Measurements from ENCODE around the gene TCP11. TPM values are rescaled to one million over a fixed set of nuclear protein-coding genes. Genes with fewer than 3 reads are reported as not detected.

Gene TCP11
- total and polyA plus RNA-seq, 5 experiments from 2014 or later = not detected

GRCh38 chr6:35167505-35167904 is 26.4 kb upstream of the TCP11 start:
- Mint-ChIP-seq H3K9me3 (peaks cover 0 to 11% (median 0%) of the 10 kb centered on the region in 9 donors), H3K4me1 (peaks cover 0 to 2% (median 0%) of the 10 kb centered on the region in 4 donors), H3K27me3 (peaks cover 7 to 26% (median 20%) of the 10 kb centered on the region in 5 donors), H3K4me3 (no peak overlapping the region), H3K27ac (no peak overlapping the region), H3K36me3 (no peaks in the 10 kb centered on the region)
- ATAC-seq (no peak), DNase-seq (no peak)
- POLR2A ChIA-PET = no interaction called here

- Mint-ChIP-seq H3K9me3 (peaks cover 0 to 11% (median 0%) of the 10 kb centered on the region in 9 donors), H3K4me1 (peaks cover 0 to 2% (median 0%) of the 10 kb centered on the region in 4 donors), H3K27ac (no peak overlapping the region), H3K36me3 (no peaks in the 10 kb centered on the region), H3K4me3 (no peak overlapping the region), H3K27me3 (peaks cover 8 to 30% (median 20%) of the 10 kb centered on the region in 5 donors)
- DNase-seq = no peak
- POLR2A ChIA-PET = no interaction called here
- no peak for ATAC-seq
Measured at GRCh38 chr6:35166520-35166919, 25.4 kb upstream of the TCP11 start.

- POLR2A ChIA-PET = no interaction called here
- Mint-ChIP-seq H3K9me3 (peaks cover 0 to 11% (median 0%) of the 10 kb centered on the region in 9 donors), H3K4me1 (peaks cover 0 to 2% (median 0%) of the 10 kb centered on the region in 4 donors), H3K27me3 (peaks cover 8 to 30% (median 19%) of the 10 kb centered on the region in 5 donors), H3K27ac (no peak overlapping the region), H3K36me3 (no peaks in the 10 kb centered on the region), H3K4me3 (no peak overlapping the region)
- no peak for DNase-seq
- no peak for ATAC-seq
Measured at GRCh38 chr6:35166116-35166515, 25.0 kb upstream of the TCP11 start.

- DNase-seq = no peak
- Mint-ChIP-seq H3K4me1 (peaks cover 0 to 2% (median 0%) of the 10 kb centered on the region in 4 donors), H3K27ac (no peak overlapping the region), H3K9me3 (peaks cover 0 to 11% (median 0%) of the 10 kb centered on the region in 9 donors), H3K4me3 (no peak overlapping the region), H3K36me3 (no peaks in the 10 kb centered on the region), H3K27me3 (peaks cover 6 to 30% (median 15%) of the 10 kb centered on the region in 5 donors)
- POLR2A ChIA-PET = no interaction called here
- ATAC-seq = no peak
Measured at GRCh38 chr6:35165630-35166071, 24.5 kb upstream of the TCP11 start.

GRCh38 chr6:35164868-35165267 is 23.7 kb upstream of the TCP11 start:
- ATAC-seq = no peak
- H3K9me3 Mint-ChIP-seq = peaks cover 0 to 9% (median 0%) of the 10 kb centered on the region in 9 donors
- no peak overlapping the region for H3K4me3 Mint-ChIP-seq
- no peak for DNase-seq
- peaks cover 4 to 34% (median 14%) of the 10 kb centered on the region in 5 donors for H3K27me3 Mint-ChIP-seq
- POLR2A ChIA-PET = no interaction called here
- no peaks in the 10 kb centered on the region for H3K36me3 Mint-ChIP-seq
- H3K4me1 Mint-ChIP-seq = peaks cover 0 to 2% (median 0%) of the 10 kb centered on the region in 4 donors
- no peak overlapping the region for H3K27ac Mint-ChIP-seq

GRCh38 chr6:35164277-35164676 is 23.1 kb upstream of the TCP11 start:
- Mint-ChIP-seq H3K4me1 (peaks cover 0 to 2% (median 0%) of the 10 kb centered on the region in 4 donors), H3K36me3 (no peaks in the 10 kb centered on the region), H3K27me3 (peaks cover 4 to 40% (median 14%) of the 10 kb centered on the region in 5 donors), H3K27ac (no peak overlapping the region), H3K9me3 (peaks cover 0 to 4% (median 0%) of the 10 kb centered on the region in 9 donors), H3K4me3 (no peak overlapping the region)
- ATAC-seq (no peak), DNase-seq (no peak)
- POLR2A ChIA-PET = no interaction called here

- Mint-ChIP-seq H3K4me1 (peaks cover 0 to 2% (median 0%) of the 10 kb centered on the region in 4 donors), H3K36me3 (no peaks in the 10 kb centered on the region), H3K27ac (peak overlapping the region in 1 of 10 donors; percentile 63), H3K4me3 (no peak overlapping the region), H3K9me3 (no peaks in the 10 kb centered on the region), H3K27me3 (peaks cover 4 to 40% (median 14%) of the 10 kb centered on the region in 5 donors)
- POLR2A ChIA-PET = no interaction called here
- ATAC-seq = no peak
- no peak for DNase-seq
Measured at GRCh38 chr6:35163836-35164235, 22.7 kb upstream of the TCP11 start.

GRCh38 chr6:35161776-35162607 is 20.9 kb upstream of the TCP11 start:
- Mint-ChIP-seq H3K9me3 (no peaks in the 10 kb centered on the region), H3K27ac (no peak overlapping the region), H3K4me1 (peaks cover 0 to 2% (median 0%) of the 10 kb centered on the region in 4 donors), H3K4me3 (no peak overlapping the region), H3K36me3 (no peaks in the 10 kb centered on the region), H3K27me3 (peaks cover 7 to 40% (median 18%) of the 10 kb centered on the region in 5 donors)
- POLR2A ChIA-PET = no interaction called here
- ATAC-seq = no peak
- no peak for DNase-seq

- Mint-ChIP-seq H3K27ac (no peak overlapping the region), H3K9me3 (no peaks in the 10 kb centered on the region), H3K27me3 (peaks cover 7 to 40% (median 18%) of the 10 kb centered on the region in 5 donors), H3K36me3 (no peaks in the 10 kb centered on the region), H3K4me1 (peaks cover 0 to 2% (median 0%) of the 10 kb centered on the region in 4 donors), H3K4me3 (no peak overlapping the region)
- DNase-seq (no peak), ATAC-seq (no peak)
- POLR2A ChIA-PET = no interaction called here
Measured at GRCh38 chr6:35161266-35161665, 20.1 kb upstream of the TCP11 start.

GRCh38 chr6:35160642-35161041 is 19.5 kb upstream of the TCP11 start:
- peaks cover 7 to 40% (median 18%) of the 10 kb centered on the region in 5 donors for H3K27me3 Mint-ChIP-seq
- no peak for ATAC-seq
- H3K4me1 Mint-ChIP-seq = peaks cover 0 to 2% (median 0%) of the 10 kb centered on the region in 4 donors
- H3K4me3 Mint-ChIP-seq = no peak overlapping the region
- DNase-seq = no peak
- H3K36me3 Mint-ChIP-seq = no peaks in the 10 kb centered on the region
- H3K27ac Mint-ChIP-seq = no peak overlapping the region
- H3K9me3 Mint-ChIP-seq = no peaks in the 10 kb centered on the region
- POLR2A ChIA-PET = no interaction called here

- H3K27ac Mint-ChIP-seq = no peak overlapping the region
- H3K9me3 Mint-ChIP-seq = no peaks in the 10 kb centered on the region
- H3K36me3 Mint-ChIP-seq = no peaks in the 10 kb centered on the region
- no peak overlapping the region for H3K4me3 Mint-ChIP-seq
- H3K27me3 Mint-ChIP-seq = peaks cover 7 to 24% (median 11%) of the 10 kb centered on the region in 5 donors
- no peaks in the 10 kb centered on the region for H3K4me1 Mint-ChIP-seq
- DNase-seq (no peak), ATAC-seq (no peak)
- POLR2A ChIA-PET = interaction anchor here (0.7 kb wide), 1 partner anchor 911 kb away, joined by 4 read pairs; no protein-coding TSS in a partner anchor
Measured at GRCh38 chr6:35158520-35158919, 17.4 kb upstream of the TCP11 start.

GRCh38 chr6:35154947-35155346 is 13.8 kb upstream of the TCP11 start:
- Mint-ChIP-seq H3K4me3 (no peak overlapping the region), H3K27ac (no peak overlapping the region)
- POLR2A ChIA-PET = no interaction called here

GRCh38 chr6:35154262-35154661 is 13.1 kb upstream of the TCP11 start:
- no peak overlapping the region for H3K27ac Mint-ChIP-seq
- H3K36me3 Mint-ChIP-seq = no peaks in the 10 kb centered on the region
- POLR2A ChIA-PET = interaction anchor here (0.6 kb wide), 1 partner anchor 115 kb away, joined by 3 read pairs; no protein-coding TSS in a partner anchor
- peaks cover 0 to 8% (median 5%) of the 10 kb centered on the region in 5 donors for H3K27me3 Mint-ChIP-seq
- DNase-seq (no peak), ATAC-seq (no peak)
- H3K4me1 Mint-ChIP-seq = no peaks in the 10 kb centered on the region
- H3K4me3 Mint-ChIP-seq = no peak overlapping the region
- H3K9me3 Mint-ChIP-seq = no peaks in the 10 kb centered on the region

More at GRCh38 chr6:35154947-35155346, 13.8 kb upstream of the TCP11 start:
- H3K36me3 Mint-ChIP-seq = no peaks in the 10 kb centered on the region
- no peak for DNase-seq
- no peaks in the 10 kb centered on the region for H3K4me1 Mint-ChIP-seq
- peaks cover 2 to 8% (median 6%) of the 10 kb centered on the region in 5 donors for H3K27me3 Mint-ChIP-seq
- H3K9me3 Mint-ChIP-seq = no peaks in the 10 kb centered on the region
- no peak for ATAC-seq
